Activated CD4-positive, alpha-beta T cell treated with anti-CD3 and anti-CD28 coated beads, Interleukin-2, Interleukin-6, amounts not matched to agents 100 ng/mL and 50 ng/mL, durations not matched to agents 16 hours and 8 hours (primary cell): ENCODE data around the gene KCTD17.
A peak's percentile ranks its signal among the peaks of the same experiment; 100 is the strongest.

Experiments
- DNase-seq: peaks from one replicate; pipeline ENCODE4 v3.0.0-alpha.2; 2020

Gene KCTD17

GRCh38 chr22:37051391-37052385 is at the start of gene KCTD17:
TSS of gene KCTD17 (plus strand) at chr22:37051742. CDS start at chr22:37051761, 19 bp downstream.
- peak; percentile 89 for DNase-seq

- DNase-seq: no peak
Measured at GRCh38 chr22:37001826-37002225, 49.7 kb upstream of the KCTD17 start.

DNA sequence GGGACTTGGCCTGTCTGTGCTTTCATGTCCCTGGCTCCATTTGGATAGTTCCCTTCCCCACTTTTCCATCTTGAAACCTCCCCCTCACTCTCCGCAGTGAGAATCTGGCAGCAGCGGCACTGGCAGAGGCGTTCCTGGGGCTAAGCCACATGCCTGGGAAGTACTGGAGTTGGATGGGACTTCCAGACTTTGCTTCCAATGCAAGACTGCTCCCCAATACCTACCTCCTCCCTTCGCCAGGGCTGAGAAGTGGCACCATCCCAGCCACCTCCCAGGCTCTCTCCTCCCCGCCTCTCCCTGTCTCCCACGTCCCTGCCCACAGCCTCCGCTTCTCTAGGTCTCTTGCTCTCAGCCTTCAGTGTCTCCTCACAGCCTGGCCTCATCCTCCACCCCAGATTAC is 48.9 kb upstream of the KCTD17 start:
- DNase-seq: no peak

- DNase-seq: no peak
Measured at GRCh38 chr22:37007651-37008050, 43.9 kb upstream of the KCTD17 start.

- DNase-seq: no peak
Measured at GRCh38 chr22:37008365-37008764, 43.2 kb upstream of the KCTD17 start.

- DNase-seq: no peak
Measured at GRCh38 chr22:37009490-37009889, 42.1 kb upstream of the KCTD17 start.

DNA sequence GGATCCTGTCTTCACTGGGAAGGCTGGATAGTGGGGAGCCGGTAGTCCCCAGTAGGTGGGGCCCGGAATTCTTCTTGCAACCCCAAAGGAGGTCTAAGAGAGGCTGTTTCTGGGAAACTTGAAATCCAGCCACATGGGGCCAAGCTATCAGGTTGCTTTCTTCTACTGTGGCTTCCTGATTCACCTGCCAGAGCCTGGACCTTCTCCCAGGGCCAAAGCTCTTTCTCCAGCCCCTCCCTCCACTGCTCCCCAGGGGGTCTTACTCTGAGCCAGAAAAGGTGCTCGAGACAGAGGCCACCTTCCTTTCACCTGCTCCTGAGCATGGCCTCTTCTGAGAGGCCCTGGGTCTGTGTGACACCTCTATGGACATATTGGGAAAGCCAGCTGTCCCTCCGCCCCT is 41.4 kb upstream of the KCTD17 start:
- DNase-seq: no peak

DNA sequence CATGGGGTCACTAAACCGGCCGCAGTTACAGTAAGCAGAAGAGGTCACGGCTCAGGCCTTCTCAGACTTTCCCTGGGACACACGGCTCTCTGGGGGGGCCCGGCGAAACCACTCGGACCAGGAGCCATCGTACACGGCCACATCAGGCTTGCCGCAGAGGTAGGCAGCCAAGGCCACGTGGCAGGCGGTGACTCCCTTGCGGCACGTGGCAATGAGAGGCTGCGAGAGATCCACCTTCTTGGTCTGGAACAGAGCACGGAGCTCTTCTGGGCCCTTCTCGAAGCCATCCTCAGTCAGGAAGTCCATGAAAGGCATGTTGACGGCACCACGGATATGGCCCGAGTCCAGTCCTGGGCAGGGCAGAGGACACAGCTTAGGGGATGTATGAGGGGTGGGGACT is 40.6 kb upstream of the KCTD17 start:
- no peak for DNase-seq

DNA sequence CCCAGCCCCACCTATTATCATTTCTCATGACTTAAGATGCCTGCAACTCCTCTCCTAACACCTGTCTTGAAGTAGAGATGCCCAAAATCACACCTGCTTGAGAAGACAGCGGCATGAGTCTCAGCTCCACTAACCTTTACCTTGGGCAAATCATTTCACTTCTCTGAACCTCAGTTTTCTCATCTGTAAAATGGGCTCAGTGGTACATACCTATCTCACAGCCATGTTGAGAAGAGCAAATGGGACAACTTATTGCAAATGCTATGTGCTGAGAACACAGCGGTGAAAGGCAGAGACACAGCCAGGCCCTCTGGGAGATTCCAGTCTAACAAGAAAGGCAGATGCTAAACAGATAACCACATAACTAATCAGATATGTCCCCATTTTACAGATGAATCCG is 40.1 kb upstream of the KCTD17 start:
- no peak for DNase-seq

- no peak for DNase-seq
Measured at GRCh38 chr22:37012262-37012904, 39.2 kb upstream of the KCTD17 start.

GRCh38 chr22:37012956-37013355 is 38.6 kb upstream of the KCTD17 start:
- no peak for DNase-seq

DNA sequence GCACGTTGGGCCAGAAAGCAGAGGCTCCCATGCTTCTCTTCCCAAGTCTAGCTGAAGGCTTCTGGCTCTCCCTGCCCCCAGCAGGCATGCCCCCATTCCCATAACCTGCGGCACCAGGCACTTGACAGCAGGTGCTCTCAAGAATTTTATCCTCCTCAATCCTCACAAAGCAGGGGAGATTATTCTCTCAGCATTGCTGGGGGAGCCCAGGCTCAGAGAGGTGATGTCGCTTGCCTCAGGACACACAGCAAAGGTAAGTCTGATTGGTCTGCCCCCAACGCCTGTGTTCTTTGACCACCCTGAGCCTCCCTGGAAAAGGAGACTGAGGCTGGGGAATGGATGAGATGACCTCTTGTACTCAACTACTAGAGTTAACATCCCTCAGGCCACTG is 37.1 kb upstream of the KCTD17 start:
- DNase-seq: no peak

DNA sequence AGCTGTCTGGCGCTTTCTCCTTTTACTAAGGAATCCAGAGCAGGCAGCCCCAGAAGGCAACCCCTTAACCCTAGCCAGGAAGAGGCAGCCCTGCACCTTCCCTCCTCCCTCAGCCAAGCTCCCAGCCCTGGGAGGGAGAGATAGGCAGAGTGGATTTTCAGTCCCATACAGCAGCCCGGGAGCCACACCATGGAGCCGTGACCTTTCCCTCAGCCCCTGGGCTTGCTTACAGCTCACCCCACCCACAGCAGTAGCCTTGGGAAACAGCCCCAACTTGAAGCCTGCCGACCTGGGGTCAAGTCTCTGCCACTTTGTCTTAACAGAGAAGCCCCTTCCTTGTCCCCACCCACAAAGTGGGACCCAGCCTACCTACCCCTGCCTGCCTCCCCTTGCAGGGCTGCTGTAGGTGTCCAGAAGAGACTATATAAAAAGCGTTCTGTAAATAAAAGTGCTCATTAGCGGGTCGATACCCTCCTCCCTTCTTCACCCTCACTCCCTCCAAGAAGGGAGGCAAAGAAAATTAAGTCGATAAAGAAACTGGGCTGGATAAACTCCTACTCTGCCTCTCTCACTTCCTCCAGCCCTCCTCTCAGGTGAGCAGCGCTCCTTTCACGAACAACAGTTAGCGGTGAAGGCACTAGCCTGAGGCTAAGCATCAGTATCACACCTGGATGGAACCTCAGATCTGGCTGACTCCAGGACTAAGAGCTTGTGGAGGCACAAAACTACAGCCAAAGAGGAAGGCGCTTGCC is 36.5 kb upstream of the KCTD17 start:
- DNase-seq: no peak

GRCh38 chr22:37015587-37015878 is 36.0 kb upstream of the KCTD17 start:
- DNase-seq: no peak

- no peak for DNase-seq
Measured at GRCh38 chr22:37016134-37016910, 35.2 kb upstream of the KCTD17 start.

DNA sequence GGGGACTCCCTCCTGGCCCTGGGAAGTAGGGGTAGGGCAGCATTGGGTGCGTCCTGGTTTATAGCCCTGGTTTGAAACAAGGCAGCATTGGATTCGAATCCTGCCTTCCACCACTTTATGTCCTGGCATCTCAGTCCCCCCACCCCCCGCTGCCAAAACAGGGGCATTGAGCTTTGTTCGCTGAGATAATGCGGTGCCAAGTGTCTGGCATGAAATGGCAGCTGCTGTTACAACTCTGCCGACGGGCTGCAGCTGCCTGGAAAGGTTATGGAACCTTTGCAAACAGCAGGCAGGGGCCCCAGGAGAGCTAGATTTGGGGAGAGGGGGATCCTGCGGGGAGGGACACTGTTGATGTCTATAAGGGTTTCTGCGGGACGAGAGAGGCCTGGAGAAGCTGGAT is 34.2 kb upstream of the KCTD17 start:
- DNase-seq: no peak

DNA sequence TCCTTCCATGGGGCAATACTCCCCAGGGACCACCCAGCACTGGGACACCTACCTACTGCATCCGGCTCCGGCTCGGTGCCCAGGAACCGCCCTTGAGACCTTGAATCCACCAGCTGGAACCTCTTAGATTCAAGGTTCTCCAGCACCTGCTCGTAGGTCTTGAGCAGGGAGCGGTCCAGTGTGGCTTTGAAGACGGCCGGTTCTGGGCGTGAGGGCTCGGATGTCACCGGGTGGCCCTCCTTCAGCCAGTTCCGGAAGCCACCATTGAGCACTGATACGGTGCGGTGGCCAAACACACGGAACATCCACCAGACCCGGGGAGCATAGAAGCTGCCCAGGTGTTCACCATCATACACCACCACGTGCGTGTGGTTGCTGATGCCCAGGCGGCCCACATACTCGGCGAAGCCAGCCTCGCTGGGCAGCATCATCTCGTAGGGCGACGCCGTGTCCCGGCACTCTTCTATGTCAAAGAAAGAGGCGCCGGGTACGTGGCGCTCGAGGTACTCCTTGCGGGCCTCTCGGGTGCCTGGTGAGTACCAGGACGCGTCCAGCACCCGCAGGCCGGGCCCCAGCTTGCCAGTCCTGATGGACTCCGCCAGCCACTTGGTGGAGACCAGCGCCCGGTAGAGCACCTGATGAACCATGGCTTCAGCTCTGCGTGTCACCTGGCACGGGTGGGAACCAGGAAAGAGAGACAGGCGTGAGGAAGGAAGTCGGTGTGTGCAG is 33.3 kb upstream of the KCTD17 start:
- no peak for DNase-seq

GRCh38 chr22:37018815-37019308 is 32.7 kb upstream of the KCTD17 start:
- no peak for DNase-seq

- peak; percentile 63 for DNase-seq
Measured at GRCh38 chr22:37019309-37020191, 32.0 kb upstream of the KCTD17 start, which contains the start of the genes MPST and TST. TSS of gene MPST (plus strand) at chr22:37019742. CDS start at chr22:37019837, 95 bp downstream. TSS of gene TST (minus strand) at chr22:37019447. CDS start at chr22:37018732, 715 bp downstream.

DNA sequence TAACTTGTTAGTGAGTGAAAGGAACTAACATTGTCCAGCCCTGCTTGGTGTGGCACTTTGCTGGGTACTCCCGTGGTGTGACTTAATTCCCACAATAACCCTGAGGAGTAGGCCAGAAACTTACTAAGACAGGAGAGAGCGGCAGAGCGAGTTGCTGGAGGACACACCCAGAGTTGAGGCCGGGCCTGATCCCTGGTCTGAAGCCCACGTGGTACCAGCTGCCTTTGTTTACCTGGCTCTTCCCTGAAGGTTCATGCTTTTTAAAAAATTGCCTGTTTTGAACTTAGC is 31.4 kb upstream of the KCTD17 start:
- peak; percentile 23 for DNase-seq

GRCh38 chr22:37021041-37021440 is 30.5 kb upstream of the KCTD17 start:
- DNase-seq: no peak
